ENCODE data around the gene RUVBL2.
"Not testable (repeated sequence)": the region's sequence is repeated elsewhere in the genome, so short reads cannot be mapped to it uniquely, and the experiment has no call there.

RUVBL2 gene

DNA sequence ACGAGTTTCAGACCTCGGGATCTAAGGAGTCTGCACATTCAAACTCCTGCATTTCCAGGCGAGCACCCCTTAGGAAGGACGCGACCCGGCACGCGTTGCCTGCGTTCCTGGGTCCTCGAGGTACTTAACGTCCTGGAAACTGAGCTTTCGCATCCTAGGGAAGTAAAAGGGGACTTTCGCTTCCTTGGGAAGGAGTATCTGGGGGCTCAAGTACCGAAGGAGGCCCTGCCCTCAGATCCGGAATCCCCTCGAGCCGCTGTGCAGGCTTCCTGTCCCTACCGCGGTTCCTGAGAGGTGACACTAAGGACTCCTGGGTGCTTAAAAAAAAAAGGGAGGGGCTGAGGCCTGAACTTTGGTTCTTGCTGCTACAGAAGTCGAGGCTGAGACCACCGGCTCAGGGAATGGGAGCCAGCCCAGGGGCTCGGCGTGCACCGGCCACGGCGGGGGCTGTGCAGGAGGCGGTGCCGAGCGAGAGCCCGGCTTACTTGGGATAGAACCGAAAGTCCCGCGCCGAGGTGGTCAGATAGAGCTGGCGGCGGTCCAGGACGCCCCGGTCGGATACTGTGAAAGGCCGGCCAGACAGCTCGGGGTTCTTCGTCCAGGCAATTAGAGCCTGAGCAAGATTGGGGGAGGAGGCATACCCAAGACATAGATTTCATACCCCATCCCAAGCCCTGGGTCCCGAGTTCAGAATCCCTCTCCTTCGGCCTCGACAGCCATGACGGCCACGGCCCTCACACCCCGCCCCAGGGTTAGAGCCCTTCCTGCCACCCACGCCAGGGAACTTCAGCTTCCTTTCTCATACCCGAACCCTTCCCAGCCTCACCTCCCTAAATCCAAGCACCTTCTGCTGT, 24.9 kb downstream of the RUVBL2 start:
- DNase-seq: peak; percentile 29

GRCh38 chr19:49019242-49019932, 25.7 kb downstream of the RUVBL2 start:
- peak; percentile 70 for DNase-seq

GRCh38 chr19:49020342-49020741, 26.7 kb downstream of the RUVBL2 start:
- no peak for DNase-seq

GRCh38 chr19:49020931-49021895, 27.5 kb downstream of the RUVBL2 start:
- no peak for DNase-seq

DNA sequence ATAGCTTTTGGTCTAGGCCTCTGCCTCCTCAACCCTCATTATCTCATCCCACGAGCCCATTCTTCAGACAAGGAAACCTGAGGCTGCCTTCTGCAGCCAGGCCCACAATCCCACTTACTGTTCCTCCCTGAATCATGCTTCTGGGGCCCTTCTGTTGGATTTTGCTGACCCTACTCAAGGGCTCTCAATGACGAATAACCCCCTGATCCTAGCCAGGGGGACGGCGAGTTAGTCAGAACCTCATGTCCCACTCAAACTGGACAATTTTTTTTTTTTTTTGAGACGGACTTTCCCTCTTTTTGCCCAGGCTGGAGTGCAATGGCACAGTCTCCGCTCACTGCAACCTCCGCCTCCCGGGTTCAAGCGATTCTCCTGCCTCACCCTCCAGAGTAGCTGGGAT, 28.4 kb downstream of the RUVBL2 start:
- no peak for DNase-seq

DNA sequence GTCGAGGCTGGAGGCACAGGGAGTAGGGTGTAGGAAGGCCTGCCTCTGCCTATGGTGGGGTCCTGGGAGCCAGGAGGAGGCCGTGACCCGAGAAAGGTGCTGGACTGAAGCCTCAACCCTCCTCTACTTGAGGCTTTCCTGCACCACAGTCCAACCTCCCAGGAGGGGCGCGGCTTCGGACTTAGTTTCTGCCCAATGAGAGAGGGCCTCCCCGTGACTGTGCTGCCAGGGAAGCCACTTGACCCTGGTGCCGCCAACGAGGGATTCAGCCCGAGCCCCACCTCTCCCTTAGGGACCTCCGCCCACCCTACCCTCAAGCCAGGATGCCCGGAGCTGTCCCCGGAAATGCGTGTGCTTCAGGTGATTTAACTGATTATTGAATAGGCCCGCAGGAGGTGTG, 30.5 kb downstream of the RUVBL2 start, which contains the start of gene CGB3:
CGB3 (minus strand) TSS at position 101 of the 400 bp plus-strand sequence. CDS start 362 bp downstream, outside the sequence.
- not testable (repeated sequence) for DNase-seq

DNA sequence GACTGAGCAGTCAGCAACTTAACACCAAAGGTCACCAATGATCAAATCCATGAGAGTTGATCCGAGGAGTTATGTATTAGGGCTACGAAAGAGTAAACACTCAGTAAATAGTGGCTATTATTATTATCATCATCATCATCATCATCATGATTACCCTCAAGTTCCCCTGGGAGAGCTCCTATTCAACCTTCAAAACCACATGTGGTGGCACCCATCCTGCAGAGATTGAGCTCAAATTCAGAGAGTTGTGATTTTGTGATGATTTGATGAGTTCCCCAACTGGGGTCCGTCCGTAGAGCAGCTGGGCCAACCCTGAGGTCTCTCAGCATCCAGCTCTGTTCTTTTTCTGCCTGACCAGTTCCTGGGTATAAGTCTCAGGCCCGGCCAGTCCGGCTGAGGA, 31.4 kb downstream of the RUVBL2 start:
- DNase-seq: not testable (repeated sequence)

GRCh38 chr19:49025599-49025998, 31.9 kb downstream of the RUVBL2 start:
- DNase-seq: not testable (repeated sequence)

DNA sequence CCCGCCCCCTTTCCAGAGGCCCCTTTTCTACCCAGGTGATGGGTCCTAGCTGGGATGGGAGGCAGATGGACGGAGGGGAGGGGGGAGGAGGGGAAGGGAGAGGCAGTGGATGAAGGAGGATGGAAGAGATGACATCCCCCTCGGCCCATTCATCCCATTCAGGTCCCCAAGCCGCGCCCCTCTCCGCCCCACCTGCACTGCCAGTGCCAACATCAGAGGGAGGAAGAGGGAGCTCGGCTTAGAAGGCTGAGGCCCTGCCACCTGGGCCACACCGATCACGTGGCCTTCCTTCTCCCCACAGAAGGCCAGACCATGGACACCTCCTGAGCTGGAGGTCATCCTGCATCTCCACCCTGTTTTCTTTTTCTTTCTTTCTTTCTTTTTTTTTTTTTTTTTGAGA, 35.0 kb downstream of the RUVBL2 start:
- DNase-seq: not testable (repeated sequence)

GRCh38 chr19:49029749-49030148, 36.1 kb downstream of the RUVBL2 start:
- not testable (repeated sequence) for DNase-seq

- DNase-seq: not testable (repeated sequence)
Measured at GRCh38 chr19:49030323-49030722, 36.6 kb downstream of the RUVBL2 start.

DNA sequence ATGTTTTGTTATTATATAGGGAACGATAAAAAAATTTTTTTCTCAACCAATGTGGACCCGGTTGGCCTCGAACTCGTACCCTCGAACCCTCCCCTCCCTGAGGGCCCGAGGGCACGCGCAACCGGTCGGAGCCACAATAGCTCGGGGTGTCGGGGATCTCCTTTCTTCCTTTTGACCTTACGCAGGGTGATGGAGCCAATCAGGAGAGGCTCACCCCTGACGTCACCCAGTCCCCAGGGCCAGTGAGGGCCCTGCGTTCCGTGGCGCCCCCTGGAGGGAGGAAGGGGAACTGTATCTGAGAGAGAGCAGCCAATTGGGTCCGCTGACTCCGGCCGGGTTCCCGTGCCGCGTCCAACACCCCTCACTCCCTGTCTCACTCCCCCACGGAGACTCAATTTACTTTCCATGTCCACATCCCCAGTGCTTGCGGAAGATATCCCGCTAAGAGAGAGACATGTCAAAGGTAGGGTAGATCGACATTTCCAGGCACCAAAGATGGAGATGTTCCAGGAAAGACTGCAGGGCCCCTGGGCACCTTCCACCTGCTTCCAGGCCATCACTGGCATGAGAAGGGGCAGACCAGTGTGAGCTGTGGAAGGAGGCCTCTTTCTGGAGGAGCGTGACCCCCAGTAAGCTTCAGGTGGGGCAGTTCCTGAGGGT, 38.1 kb downstream of the RUVBL2 start, which contains the start of gene CGB2:
CGB2 (plus strand) TSS at position 249 of the 660 bp plus-strand sequence; CDS start at position 455, 206 bp downstream.
- DNase-seq: peak; percentile 57

- not testable (repeated sequence) for DNase-seq
Measured at GRCh38 chr19:49036815-49037214, 43.1 kb downstream of the RUVBL2 start, which contains the start of gene CGB1. TSS of gene CGB1 (minus strand) at chr19:49036895. CDS start at chr19:49036711, 184 bp downstream.

GRCh38 chr19:49038111-49038510, 44.4 kb downstream of the RUVBL2 start:
- DNase-seq: not testable (repeated sequence)

DNA sequence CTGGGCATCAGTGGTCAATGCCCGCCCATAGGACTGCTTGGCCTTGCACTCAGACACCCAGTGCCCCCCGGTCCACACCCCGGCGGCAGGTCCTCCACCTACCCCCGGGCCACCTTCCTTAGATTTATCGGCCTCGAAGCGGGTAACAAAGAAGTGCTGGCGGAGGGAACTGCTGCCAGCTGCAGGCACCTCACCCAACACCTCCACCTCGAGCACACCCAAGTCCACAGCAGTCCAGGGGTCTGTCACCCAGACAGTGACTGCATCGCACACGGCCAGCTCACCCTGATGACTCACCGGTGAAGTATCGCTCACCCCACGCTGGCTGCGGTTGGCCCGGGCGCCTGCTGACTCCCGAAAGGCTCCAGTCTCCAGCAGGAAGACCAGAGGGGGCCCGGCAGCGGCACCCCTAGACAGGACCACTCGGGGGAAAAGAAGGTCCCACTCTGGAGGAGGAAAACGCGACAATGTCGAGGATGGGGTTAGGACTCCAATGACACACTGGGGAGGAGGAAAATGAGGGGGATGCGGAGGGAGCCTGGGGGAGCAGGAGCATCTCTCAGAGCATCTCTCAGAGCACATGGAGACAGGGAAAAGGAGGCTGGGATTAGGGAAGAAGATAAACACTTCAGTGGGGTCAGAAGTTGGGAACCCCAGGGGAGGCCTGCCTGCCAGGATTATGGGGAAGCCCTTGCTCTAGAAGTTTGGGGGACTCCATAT, 45.0 kb downstream of the RUVBL2 start:
- DNase-seq: not testable (repeated sequence)

- DNase-seq: not testable (repeated sequence)
Measured at GRCh38 chr19:49039736-49040135, 46.0 kb downstream of the RUVBL2 start.

GRCh38 chr19:49042177-49042576, 48.5 kb downstream of the RUVBL2 start:
- DNase-seq: no peak

DNA sequence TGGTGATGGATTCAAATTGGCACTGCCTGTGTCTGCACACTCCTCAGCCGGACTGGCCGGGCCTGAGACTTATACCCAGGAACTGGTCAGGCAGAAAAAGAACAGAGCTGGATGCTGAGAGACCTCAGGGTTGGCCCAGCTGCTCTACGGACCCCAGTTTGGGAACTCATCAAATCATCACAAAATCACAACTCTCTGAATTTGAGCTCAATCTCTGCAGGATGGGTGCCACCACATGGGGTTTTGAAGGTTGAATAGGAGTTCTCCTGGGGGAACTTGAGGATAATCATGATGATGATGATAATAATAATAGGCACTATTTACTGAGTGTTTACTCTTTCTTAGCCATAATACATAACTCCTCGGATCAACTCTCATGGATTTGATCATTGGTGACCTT, 49.0 kb downstream of the RUVBL2 start:
- not testable (repeated sequence) for DNase-seq

GRCh38 chr19:49043548-49043947, 49.9 kb downstream of the RUVBL2 start, which contains the start of gene CGB5:
TSS of gene CGB5 (plus strand) at chr19:49043848. CDS start at chr19:49044210, 362 bp downstream.
- DNase-seq: not testable (repeated sequence)

GRCh38 chr19:49049011-49049410, 55.3 kb downstream of the RUVBL2 start, which contains the start of gene CGB8:
TSS of gene CGB8 (minus strand) at chr19:49049111. CDS start at chr19:49048739, 372 bp downstream.
- DNase-seq: not testable (repeated sequence)

- DNase-seq: not testable (repeated sequence)
Measured at GRCh38 chr19:49049834-49050233, 56.1 kb downstream of the RUVBL2 start.
